HepG2 (cell line): Measurements from ENCODE around the gene BPIFB2. TPM values are rescaled to one million over a fixed set of nuclear protein-coding genes. Genes with fewer than 3 reads are reported as not detected.

Experiments used
- FIP1L1 ChIP-seq: fragments of 200-400 bp; formaldehyde crosslinking; IDR thresholded peaks from 2 replicates; pipeline ENCODE4 v1.6.1; 2018; ENCODE audit warnings: low read depth, mild to moderate bottlenecking, low read length, moderate library complexity, borderline replicate concordance; ENCODE audit not compliant: insufficient read depth
- HNF4A ChIP-seq: sonication (generic); formaldehyde crosslinking; IDR thresholded peaks from 2 replicates; pipeline ENCODE4 v1.4.0; 2020; ENCODE audit warnings: missing genetic modification reagents
- MAFF ChIP-seq: IDR thresholded peaks from 2 replicates; pipeline ENCODE4 v1.6.1; 2011; ENCODE audit warnings: low read depth, low read length, improper control_type of control experiment
- PLRG1 ChIP-seq: fragments of 450-650 bp; conservative IDR thresholded peaks from 2 replicates; pipeline ENCODE4 v1.6.1; 2016
- POLR2AphosphoS5 ChIP-seq: IDR thresholded peaks from 2 replicates; pipeline ENCODE4 v1.6.1; 2012; ENCODE audit warnings: low read depth, low read length
- RBM22 ChIP-seq: fragments of 200-400 bp; formaldehyde crosslinking; optimal IDR thresholded peaks from 2 replicates; pipeline ENCODE3; 2017; ENCODE audit warnings: mild to moderate bottlenecking, low read length, moderate library complexity
- RFX1 ChIP-seq: fragments of 450-650 bp; IDR thresholded peaks from 2 replicates; pipeline ENCODE4 v1.6.1; 2017
- SETDB1 ChIP-seq: sonication (generic); formaldehyde crosslinking; IDR thresholded peaks from 2 replicates; pipeline ENCODE4 v1.5.1; 2020; ENCODE audit warnings: missing genetic modification reagents, mild to moderate bottlenecking, borderline replicate concordance
- SMARCE1 ChIP-seq: fragments of 450-650 bp; IDR thresholded peaks from 2 replicates; pipeline ENCODE4 v1.6.1; 2017; ENCODE audit warnings: borderline replicate concordance
- TFDP1 ChIP-seq: IDR thresholded peaks from 2 replicates; pipeline ENCODE4 v1.6.1; 2016; ENCODE audit warnings: missing compliant biosample characterization, missing genetic modification reagents, borderline replicate concordance
- THAP11 ChIP-seq: IDR thresholded peaks from 2 replicates; pipeline ENCODE4 v1.6.1; 2016; ENCODE audit warnings: missing biosample characterization, missing genetic modification reagents
- UBTF ChIP-seq: sonication (generic); formaldehyde crosslinking; IDR thresholded peaks from 2 replicates; pipeline ENCODE4 v1.4.0; 2020; ENCODE audit warnings: mild to moderate bottlenecking, missing genetic modification reagents
- ZNF362 ChIP-seq: sonication (generic); formaldehyde crosslinking; IDR thresholded peaks from 2 replicates; pipeline ENCODE4 v1.4.0; 2020; ENCODE audit warnings: missing genetic modification reagents, mild to moderate bottlenecking, borderline replicate concordance
- ZNF569 ChIP-seq: sonication (generic); formaldehyde crosslinking; IDR thresholded peaks from 2 replicates; pipeline ENCODE4 v1.5.0; 2020; ENCODE audit warnings: mild to moderate bottlenecking, missing genetic modification reagents, moderate library complexity, borderline replicate concordance
- ZNF672 ChIP-seq: sonication (generic); formaldehyde crosslinking; IDR thresholded peaks from 2 replicates; pipeline ENCODE4 v1.8.1; 2022; ENCODE audit warnings: missing genetic modification reagents
- ZNF703 ChIP-seq: sonication (generic); formaldehyde crosslinking; IDR thresholded peaks from 2 replicates; pipeline ENCODE4 v1.5.1; 2020; ENCODE audit warnings: missing genetic modification reagents, mild to moderate bottlenecking, moderate library complexity, borderline replicate concordance
- polyA plus RNA-seq, 8 experiments: library from polyadenylated mRNA; depleted of rRNA in 3 of 8; stranded (reverse) in 7 of 8; unstranded in 1 of 8; fragments of >200 nt; fragmentation: Illumina TruSeq in 4 of 8; extraction: Trizol in 4 of 8; gene quantifications; 2 replicates each; pipeline versions ENCODE4 v1.2.1 to v1.2.3, GENCODE V29; 2011 to 2016; ENCODE audit warnings: low read depth in 4 of 8, missing spikeins in 1 of 8, mixed read lengths in 1 of 8; ENCODE audit not compliant: insufficient read depth in 1 of 8
- total RNA-seq, 5 experiments: library from RNA; depleted of rRNA; stranded (reverse); fragments of >200 nt; fragmentation: Illumina TruSeq; extraction: Trizol; gene quantifications; 2 replicates each; pipeline ENCODE4 v1.2.3, GENCODE V29; 2016; ENCODE audit warnings: low read depth in 1 of 5
- TF ChIP-seq, protein P1 (sequence below): sonication (generic); formaldehyde crosslinking; IDR thresholded peaks from 2 replicates; pipeline ENCODE4 v1.5.0; 2020; ENCODE audit warnings: missing genetic modification reagents
- TF ChIP-seq, protein P2 (sequence below): sonication (generic); formaldehyde crosslinking; IDR thresholded peaks from 2 replicates; pipeline ENCODE4 v1.8.0; 2022; ENCODE audit warnings: missing genetic modification reagents, mild to moderate bottlenecking, borderline replicate concordance
- TF ChIP-seq, protein P3 (sequence below): sonication (generic); formaldehyde crosslinking; IDR thresholded peaks from 2 replicates; pipeline ENCODE4 v1.4.0; 2020; ENCODE audit warnings: mild to moderate bottlenecking, missing genetic modification reagents, borderline replicate concordance

Gene BPIFB2
- total and polyA plus RNA-seq, 2 of the 13 experiments (the other 11 are each of a cell fraction or from before 2014, with no cell fraction given) = 54.5 to 902 TPM

- TF ChIP-seq THAP11 (CRISPR knock-in tag) (no peak), SETDB1 (no peak), MAFF (no peak), TFDP1 (CRISPR knock-in tag) (no peak), RBM22 (peak; percentile 89), ZNF362 (CRISPR knock-in tag) (no peak), SMARCE1 (no peak), HNF4A (CRISPR knock-in tag) (no peak), RFX1 (no peak), UBTF (CRISPR knock-in tag) (peak; percentile 22; the same call in 1 of the 2 replicates), PLRG1 (no peak), ZNF672 (CRISPR knock-in tag) (no peak), FIP1L1 (no peak), ZNF569 (CRISPR knock-in tag) (no peak), POLR2AphosphoS5 (peak; percentile 45; the same call in 1 of the 2 replicates), ZNF703 (no peak)
- TF ChIP-seq, protein P1, sequence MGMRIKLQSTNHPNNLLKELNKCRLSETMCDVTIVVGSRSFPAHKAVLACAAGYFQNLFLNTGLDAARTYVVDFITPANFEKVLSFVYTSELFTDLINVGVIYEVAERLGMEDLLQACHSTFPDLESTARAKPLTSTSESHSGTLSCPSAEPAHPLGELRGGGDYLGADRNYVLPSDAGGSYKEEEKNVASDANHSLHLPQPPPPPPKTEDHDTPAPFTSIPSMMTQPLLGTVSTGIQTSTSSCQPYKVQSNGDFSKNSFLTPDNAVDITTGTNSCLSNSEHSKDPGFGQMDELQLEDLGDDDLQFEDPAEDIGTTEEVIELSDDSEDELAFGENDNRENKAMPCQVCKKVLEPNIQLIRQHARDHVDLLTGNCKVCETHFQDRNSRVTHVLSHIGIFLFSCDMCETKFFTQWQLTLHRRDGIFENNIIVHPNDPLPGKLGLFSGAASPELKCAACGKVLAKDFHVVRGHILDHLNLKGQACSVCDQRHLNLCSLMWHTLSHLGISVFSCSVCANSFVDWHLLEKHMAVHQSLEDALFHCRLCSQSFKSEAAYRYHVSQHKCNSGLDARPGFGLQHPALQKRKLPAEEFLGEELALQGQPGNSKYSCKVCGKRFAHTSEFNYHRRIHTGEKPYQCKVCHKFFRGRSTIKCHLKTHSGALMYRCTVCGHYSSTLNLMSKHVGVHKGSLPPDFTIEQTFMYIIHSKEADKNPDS (CRISPR knock-in tag) = no peak
- TF ChIP-seq, protein P2, sequence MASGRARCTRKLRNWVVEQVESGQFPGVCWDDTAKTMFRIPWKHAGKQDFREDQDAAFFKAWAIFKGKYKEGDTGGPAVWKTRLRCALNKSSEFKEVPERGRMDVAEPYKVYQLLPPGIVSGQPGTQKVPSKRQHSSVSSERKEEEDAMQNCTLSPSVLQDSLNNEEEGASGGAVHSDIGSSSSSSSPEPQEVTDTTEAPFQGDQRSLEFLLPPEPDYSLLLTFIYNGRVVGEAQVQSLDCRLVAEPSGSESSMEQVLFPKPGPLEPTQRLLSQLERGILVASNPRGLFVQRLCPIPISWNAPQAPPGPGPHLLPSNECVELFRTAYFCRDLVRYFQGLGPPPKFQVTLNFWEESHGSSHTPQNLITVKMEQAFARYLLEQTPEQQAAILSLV = no peak
- TF ChIP-seq, protein P3, sequence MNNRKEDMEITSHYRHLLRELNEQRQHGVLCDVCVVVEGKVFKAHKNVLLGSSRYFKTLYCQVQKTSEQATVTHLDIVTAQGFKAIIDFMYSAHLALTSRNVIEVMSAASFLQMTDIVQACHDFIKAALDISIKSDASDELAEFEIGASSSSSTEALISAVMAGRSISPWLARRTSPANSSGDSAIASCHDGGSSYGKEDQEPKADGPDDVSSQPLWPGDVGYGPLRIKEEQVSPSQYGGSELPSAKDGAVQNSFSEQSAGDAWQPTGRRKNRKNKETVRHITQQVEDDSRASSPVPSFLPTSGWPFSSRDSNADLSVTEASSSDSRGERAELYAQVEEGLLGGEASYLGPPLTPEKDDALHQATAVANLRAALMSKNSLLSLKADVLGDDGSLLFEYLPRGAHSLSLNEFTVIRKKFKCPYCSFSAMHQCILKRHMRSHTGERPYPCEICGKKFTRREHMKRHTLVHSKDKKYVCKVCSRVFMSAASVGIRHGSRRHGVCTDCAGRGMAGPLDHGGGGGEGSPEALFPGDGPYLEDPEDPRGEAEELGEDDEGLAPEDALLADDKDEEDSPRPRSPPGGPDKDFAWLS (CRISPR knock-in tag) = no peak
Observed at GRCh38 chr20:33015700-33016580, 8.4 kb downstream of the BPIFB2 start (continued).
